HG03575 (cell line): ENCODE results near the gene ANKRD62.

Experiments used
- ATAC-seq: cut with Tn5 transposase; IDR thresholded peaks from one replicate; pipeline ENCODE4 v1.9.1; 2021; ENCODE audit not compliant: unreplicated experiment, insufficient number of reproducible peaks, low FRiP score; ENCODE audit errors: extremely low read depth

Gene ANKRD62

GRCh38 chr18:12154361-12154760 lies 60.7 kb downstream of the ANKRD62 start:
- ATAC-seq, result no peak

DNA sequence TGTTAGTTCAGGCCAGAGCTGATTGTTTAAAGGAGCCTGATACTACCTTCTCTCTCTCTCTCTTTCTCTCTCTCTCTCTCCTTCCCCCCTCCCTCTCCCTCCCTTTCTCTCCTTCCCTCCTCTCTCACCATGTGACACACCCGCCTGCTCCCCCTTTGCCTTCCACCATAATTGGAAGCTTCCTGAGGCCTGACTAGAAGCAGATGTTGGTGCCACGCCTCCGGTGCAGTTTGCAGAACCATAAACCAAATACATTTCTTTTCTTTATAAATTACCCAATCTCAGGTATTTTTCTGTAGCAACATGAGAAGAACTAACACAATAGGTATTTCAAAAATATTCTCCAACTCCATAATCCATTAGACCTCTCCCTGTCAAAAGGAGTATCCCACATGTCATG lies 62.4 kb downstream of the ANKRD62 start:
- no peak for ATAC-seq

- ATAC-seq, result no peak
These were observed 65.8 kb downstream of the ANKRD62 start for GRCh38 chr18:12159446-12159845.

- ATAC-seq, result no peak
These were observed 69.1 kb downstream of the ANKRD62 start for GRCh38 chr18:12162786-12163185.

DNA sequence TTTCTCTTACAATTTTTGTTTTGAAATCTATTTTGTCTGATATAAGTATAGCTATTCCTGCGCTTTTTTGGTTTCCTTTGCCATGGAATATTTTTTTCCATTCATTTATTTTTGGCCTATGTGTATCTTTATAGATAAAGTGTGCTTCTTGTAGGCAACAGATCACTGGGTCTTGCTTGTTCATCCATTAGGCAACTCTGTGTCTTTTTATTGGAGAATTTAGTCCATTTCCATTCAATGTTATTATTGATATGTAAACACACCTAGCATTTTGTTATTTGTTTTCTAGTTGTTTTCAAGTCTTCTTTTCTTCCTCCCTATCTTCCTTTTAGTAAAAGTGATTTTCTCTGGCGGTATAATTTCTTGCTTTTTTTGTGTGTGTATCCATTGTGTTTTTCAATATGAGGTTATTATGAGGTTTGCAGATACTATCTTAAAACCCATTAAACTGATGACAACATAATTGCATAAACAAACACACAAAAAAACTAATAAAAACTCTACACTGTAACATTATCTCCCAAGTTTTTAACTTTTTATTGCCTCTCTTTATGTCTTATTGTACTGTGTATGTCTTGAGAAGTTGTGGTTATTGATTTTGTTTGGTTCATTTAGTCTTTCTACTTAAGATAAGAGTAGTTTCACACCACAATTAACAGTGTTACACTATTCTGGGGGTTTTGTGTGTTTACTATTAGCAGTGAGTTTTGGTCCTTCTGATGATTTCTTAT lies 71.6 kb downstream of the ANKRD62 start:
- ATAC-seq, result no peak
